Stimulated activated CD4-positive, alpha-beta T cell treated with anti-CD3 and anti-CD28 coated beads, Interleukin-2, amount 100 ng/mL, for 48 hours (primary cell): ENCODE measurements around the gene KLF16.
A peak's percentile ranks its signal among the peaks of the same experiment; 100 is the strongest.

Source experiments
- DNase-seq, 2 donors: peaks; one replicate each; pipeline ENCODE4 v3.0.0-alpha.2; 2020

The KLF16 gene

DNA sequence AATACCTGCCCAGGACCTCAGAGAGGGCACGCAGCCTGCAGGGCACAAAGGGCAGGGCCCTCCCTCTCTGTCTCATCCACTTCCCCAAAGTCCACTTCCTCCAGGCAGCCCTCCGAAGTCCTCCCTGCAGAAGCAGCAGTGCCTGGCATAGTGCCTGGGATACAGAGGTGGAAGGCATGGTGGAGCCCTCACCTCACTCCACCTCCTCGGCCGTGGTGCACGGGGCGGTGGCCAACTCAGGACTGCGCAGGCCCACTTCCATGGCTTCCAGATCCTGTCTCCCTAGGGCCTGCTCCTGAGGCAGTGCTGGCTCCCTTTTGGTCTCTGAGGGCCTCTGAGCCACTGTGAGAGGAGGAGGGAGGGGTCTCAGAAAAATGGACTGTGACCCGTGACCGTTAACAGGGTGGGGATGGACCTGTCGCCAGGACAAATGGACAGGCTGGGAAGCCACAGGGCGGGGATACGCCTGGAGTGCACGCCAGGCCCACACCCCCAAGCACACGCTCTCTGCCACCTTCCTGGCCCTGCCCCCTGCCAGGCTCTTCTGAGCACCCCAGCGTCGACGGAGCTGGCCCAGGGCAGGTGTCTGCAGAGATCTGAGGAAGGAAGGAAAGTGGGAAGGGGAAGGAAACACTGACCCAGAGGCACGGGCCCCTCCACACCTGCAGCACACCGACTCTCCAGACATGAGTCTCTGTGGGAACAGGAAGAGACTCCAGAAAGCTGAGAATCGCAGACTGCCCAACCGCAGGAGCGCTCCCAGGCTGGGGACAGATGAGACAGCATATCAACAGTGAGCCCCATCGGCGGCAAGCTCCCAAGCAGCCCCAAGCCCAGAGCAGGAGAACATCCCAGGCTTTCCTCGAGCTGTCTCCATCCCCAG is 23.5 kb downstream of the KLF16 start:
- no peak for DNase-seq

DNA sequence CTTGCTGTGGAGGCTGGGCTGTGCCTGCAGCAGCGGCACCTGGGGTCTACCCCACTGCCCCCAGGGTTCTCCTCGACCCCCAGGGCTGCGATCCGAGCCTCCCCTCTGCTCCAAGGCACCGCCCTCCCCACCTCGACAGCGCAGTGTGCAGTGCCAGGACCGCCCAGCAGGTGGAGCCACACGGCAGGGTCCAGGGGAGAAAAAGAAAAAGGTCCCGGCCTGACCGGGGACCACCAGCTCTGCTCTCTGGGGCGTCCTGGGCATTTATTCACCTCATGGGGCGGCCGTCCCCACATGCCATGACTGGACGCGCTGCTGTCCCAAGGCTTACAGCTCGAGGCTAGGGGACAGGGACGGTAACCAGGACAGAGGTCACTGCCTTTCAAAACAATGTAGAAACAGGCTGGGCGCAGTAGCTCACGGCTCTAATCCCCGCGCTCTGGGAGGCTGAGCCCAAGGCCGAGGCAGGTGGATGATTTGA is 25.7 kb downstream of the KLF16 start:
- peak; percentile 69 to 76 for DNase-seq

- no peak for DNase-seq
Measured at GRCh38 chr19:1837222-1837565, 26.2 kb downstream of the KLF16 start.

DNA sequence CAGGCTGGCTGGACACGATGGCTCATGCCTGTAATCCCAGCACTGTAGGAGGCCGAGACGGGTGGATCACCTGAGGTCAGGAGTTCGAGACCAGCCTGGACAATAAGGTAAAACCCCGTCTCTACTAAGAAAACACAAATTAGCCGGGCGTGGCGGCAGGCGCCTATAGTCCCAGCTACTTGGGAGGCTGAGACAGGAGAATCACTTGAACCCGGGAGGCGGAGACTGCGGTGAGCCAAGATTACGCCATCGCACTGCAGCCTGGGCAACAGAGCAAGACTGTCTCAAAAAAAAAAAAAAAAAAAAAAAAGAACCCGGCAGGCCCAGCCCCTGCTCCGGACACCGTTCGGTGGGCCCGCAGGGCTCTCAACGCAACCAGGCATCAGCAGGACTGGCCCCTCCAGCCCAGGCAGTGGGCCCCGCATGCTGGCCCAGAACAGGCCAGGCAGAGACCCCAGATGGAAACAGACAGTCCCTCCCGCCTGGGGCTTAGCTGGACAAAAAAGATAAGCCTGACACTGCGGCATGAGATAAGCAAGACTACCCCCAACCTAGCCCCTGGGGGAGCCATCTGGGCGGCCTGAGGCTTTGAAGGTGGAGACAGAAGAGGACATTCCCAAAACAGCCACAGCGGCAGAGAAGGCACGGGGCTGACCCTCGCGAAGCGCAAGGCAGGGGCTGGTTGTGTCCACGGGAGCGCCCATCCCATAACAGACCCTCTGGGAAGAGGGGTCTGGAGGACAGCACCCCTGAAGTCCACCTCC is 26.7 kb downstream of the KLF16 start:
- DNase-seq = no peak

GRCh38 chr19:1833540-1833939 is 29.8 kb downstream of the KLF16 start:
- DNase-seq = no peak

GRCh38 chr19:1832046-1832663 is 31.2 kb downstream of the KLF16 start:
- no peak for DNase-seq

DNA sequence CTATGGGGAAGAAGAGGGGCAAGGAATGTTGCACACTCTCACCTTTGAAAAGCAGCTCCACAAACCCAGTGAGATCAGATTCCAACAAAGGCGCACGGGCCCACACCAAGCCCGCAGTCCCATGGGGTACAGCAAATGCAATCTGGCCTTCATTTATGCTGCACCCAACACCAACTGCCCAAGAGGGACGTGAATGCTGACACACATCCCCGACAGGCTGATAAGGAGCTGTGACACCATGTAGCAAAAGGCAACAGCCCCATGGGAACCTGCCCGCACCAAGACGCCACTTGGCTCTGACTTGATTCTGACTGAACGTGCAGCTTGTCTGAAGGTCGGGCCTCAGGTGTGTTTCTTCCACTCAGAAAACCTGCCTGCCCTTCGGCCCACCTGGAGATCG is 32.4 kb downstream of the KLF16 start:
- no peak for DNase-seq

DNA sequence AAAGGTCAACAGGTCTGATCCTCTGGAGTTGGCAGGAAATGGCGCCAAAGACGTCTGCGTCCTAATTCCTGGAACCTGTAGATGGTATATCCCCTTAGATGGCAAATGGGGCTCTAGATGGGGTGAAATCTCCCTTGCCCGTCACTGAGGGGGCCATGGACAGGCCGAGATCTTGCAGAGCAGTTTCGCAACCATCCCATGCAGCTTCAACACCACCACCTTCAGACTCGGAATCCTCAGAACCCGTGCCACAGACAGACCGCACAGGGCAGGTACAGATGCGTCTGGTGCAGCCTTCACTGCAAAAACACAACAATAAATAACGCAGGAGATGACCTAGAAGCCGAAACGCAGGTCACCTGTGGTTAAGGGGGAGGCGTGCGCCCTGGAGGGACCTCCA is 32.8 kb downstream of the KLF16 start:
- DNase-seq = no peak

- DNase-seq = no peak
Measured at GRCh38 chr19:1829958-1830357, 33.4 kb downstream of the KLF16 start.

- DNase-seq = no peak
Measured at GRCh38 chr19:1828279-1829238, 34.8 kb downstream of the KLF16 start.

GRCh38 chr19:1827566-1828278 is 35.7 kb downstream of the KLF16 start:
- DNase-seq = no peak

DNA sequence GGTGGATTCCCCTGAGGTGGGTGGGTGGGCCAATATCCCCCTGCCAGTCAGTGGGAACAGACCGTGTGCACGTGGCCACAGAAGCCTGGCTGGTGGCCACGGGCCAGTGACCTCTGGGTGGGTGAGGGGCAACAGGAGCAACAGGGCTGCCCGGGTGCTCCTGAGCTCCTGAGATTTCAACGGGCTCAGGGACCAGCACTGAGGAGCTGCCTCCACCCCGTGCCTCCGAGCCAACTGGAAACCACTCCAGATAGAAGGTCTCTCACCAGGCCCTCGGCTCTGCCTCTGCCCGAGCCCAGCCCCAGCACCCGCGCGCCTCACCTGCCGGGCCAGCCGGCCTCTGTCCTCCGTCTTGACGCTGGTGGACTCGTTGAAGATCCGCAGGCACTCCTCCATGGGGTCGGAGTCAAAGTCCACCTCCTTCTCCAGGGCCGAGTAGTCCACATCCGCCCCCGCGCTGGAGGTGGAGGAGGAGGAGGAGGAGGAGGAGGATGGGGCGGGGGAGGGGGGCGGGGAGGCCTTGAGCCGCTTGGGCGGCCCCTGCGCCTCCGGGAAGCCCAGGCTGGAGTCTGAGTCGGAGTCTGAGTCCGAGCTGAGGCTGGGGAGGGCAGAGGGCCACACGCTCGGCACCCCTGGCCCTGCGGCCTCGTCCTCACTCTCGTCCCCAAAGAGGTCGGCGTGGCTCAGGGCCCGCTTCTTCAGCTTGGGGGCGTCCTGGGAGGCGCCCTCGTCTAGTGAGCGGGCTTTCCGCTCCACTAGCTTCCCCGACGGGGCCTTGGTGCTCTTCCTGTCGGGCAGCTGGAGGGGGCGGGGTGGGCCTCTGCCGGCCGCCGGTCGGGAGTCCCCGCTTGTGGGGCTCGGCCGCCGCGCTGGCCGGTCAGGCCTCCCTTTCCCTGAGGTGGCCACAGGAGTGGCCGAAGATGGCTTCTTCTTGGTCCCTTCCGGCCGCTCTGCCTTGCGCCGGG is 36.5 kb downstream of the KLF16 start:
- DNase-seq = no peak

GRCh38 chr19:1825909-1826556 is 37.3 kb downstream of the KLF16 start:
- peak; percentile 78 to 81 for DNase-seq

DNA sequence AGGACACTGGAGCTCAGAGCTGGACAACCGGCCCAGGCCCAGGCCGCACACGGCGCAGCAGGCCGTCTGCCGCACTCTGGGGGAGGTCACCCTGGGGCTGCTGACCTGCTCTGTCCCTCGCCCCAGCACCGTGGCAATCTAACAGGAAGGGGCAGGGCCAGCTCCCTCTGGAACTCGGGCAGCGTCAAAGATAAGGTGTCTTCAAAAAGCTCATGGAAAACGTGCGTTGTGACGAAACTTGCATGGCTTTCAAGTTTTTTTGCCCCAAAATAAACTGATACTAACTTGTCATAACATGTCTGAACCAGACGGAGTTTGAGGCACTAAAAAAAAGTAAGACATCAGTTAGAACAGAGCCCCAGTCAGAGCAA is 39.1 kb downstream of the KLF16 start:
- DNase-seq = no peak

DNA sequence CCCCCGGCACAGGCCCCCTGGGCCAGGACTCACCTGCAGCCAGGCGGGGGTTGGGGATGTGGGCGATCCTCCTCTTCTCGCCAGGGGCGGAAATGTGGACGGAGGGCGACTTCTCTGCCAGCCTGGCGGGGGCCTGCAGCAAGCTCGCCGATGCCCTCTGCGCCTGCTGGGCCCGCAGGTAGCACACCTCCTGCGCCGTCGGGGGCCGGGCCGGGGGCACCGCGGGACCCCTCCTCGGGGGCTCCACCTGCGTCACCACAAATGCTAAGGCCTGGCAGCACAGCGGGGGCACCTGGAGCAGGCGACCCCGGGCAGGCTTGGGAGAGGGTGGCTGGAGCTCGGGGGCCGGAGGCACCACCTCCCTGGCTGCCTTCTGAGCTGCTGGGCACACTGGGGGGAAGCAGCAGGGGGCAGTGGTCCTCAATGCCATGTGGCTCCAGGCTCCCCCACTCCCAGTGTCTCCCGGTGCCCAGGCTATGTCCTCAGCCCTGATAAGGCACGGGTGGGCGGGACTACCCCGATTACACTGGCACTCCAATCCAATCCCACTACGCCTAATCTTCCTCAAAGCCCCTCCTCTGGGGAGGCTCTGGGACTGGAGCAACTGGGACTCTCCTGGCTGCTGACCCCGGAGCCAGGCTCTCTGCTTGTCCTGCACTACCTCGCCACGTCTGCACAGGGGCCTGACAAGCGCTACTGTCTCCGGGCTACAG is 39.7 kb downstream of the KLF16 start:
- no peak for DNase-seq

GRCh38 chr19:1823020-1823419 is 40.4 kb downstream of the KLF16 start:
- no peak for DNase-seq

- no peak for DNase-seq
Measured at GRCh38 chr19:1822210-1822609, 41.2 kb downstream of the KLF16 start.

DNA sequence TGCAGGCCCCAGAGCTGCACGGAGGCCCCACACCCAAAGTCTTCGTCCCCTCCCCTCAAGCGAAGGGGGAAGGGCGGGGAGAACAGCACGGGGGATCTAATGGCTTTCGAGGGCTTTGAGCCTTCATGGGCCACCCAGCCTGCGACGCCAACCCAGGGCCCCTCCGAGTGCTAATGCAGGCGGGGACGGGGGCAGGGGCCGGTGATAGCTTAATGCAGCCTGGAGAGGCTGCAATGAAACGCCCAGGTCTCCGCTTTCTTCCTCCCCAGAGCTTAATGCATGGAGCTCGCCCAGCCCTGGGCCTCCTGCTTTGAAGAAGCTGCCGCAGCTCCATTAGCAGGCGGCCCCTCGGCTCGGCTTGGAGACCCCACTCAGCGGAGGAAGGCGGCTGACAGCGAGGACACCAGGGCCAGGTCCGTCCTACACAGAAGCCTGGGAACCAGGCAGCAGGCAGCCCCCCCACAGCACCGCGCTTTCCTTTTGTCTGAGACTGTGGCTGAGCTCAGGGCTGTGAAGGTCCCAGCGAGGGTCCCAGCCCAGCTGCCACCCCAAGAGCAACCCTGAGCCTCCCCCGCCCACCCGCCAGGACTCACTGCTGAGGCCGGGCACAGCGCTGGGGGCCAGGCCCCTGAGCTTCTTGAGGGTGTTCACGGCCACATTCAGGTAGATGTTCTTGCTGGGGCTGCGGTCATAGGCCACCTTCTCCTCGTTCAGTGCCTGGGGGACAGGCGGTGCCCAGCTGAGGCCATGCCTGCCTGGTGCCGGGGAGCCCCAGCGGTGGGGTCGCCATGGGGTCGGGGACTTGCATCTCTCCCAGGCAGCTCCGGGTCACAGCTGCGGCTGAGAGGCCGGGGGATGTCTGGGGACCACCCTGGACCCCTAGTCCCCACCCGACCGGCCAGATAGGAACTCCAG is 43.8 kb downstream of the KLF16 start:
- DNase-seq = no peak
